Esophagus muscularis mucosa (tissue), 4 donors: ENCODE measurements around the gene ASPRV1. TPM values are rescaled to one million over a fixed set of nuclear protein-coding genes. Genes with fewer than 3 reads are reported as not detected.

Experiments
- DNase-seq: peaks from one replicate; pipeline ENCODE4 v3.0.0-alpha.2; 2017; ENCODE audit errors: extremely low spot score
- H3K27ac ChIP-seq, 4 donors: fragments of 200-600 bp; sonication (generic); replicated peaks in 1 of 4; 1 replicate in 3 of 4; 2 replicates in 1 of 4; pipeline ENCODE4 v1.5.1; 2016 to 2019; ENCODE audit warnings: mild to moderate bottlenecking in 1 of 4
- H3K27me3 ChIP-seq, 4 donors: fragments of 200-600 bp; sonication (generic); one replicate each; pipeline versions ENCODE4 v1.5.1 to v1.6.0; 2016 to 2019
- H3K36me3 ChIP-seq, 4 donors: fragments of 200-600 bp; sonication (generic); one replicate each; pipeline ENCODE4 v1.5.1; 2016 to 2019
- H3K4me1 ChIP-seq, 4 donors: fragments of 200-600 bp; sonication (generic); one replicate each; pipeline ENCODE4 v1.5.1; 2016 to 2019
- H3K4me3 ChIP-seq, 4 donors: fragments of 200-600 bp; sonication (generic); 1 replicate in 2 of 4; 2 replicates in 2 of 4; pipeline ENCODE4 v1.5.1; 2016 to 2019; ENCODE audit warnings: mild to moderate bottlenecking in 4 of 4, moderate library complexity in 1 of 4
- H3K9me3 ChIP-seq, 4 donors: fragments of 200-600 bp; sonication (generic); 1 replicate in 3 of 4; 2 replicates in 1 of 4; pipeline ENCODE4 v1.5.1; 2016 to 2019
- EP300 ChIP-seq: sonication (generic); formaldehyde crosslinking; IDR thresholded peaks from one replicate; pipeline ENCODE4 v1.6.1; 2017; ENCODE audit warnings: antibody characterized with exemption
- POLR2A ChIP-seq: fragments of 450-650 bp; IDR thresholded peaks from one replicate; pipeline ENCODE4 v1.6.1; 2017; ENCODE audit warnings: antibody characterized with exemption, moderate library complexity, mild to moderate bottlenecking, low read depth
- POLR2AphosphoS5 ChIP-seq, 2 donors: sonication (generic); formaldehyde crosslinking; IDR thresholded peaks; one replicate each; pipeline ENCODE4 v1.6.1; 2017; ENCODE audit warnings: antibody characterized with exemption in 2 of 2
- WGBS: methylation state at CpG from one replicate; pipeline ENCODE4 v1.1.5; 2018; 5-methylcytosine and 5-hydroxymethylcytosine counted together
- intact Hi-C: fragments of 100-400 bp; cut with DNase I; formaldehyde crosslinking; loops from one replicate; pipeline ENCODE4 v1.15.1; 2023
- total RNA-seq, 4 donors: library from RNA; depleted of rRNA; stranded (reverse); fragments of >200 nt; gene quantifications; one replicate each; pipeline versions ENCODE4 v1.1.0 to v1.2.1, GENCODE V29; 2016
- TF ChIP-seq, protein P1 (sequence below), 3 experiments: fragments of 200-600 bp in 2 of 3; fragments of 450-650 bp in 1 of 3; sonication (generic) in 2 of 3; IDR thresholded peaks; one replicate each; pipeline ENCODE4 v1.5.1; 2017 to 2019; ENCODE audit warnings: antibody characterized with exemption in 3 of 3, mild to moderate bottlenecking in 2 of 3, moderate library complexity in 1 of 3

ASPRV1 gene
- total RNA-seq, 4 donors from 2014 or later, result 1.2 to 1.7 (median 1.6) TPM

GRCh38 chr2:69933254-69933828 lies 28.1 kb downstream of the ASPRV1 start:
- peaks cover 10 to 53% (median 39%) of the 10 kb centered on the region in 4 donors for H3K4me1 ChIP-seq
- peaks cover 28 to 42% (median 32%) of the 10 kb centered on the region in 4 donors for H3K36me3 ChIP-seq
- H3K4me3 ChIP-seq, result no peak overlapping the region
- no peaks in the 10 kb centered on the region for H3K27me3 ChIP-seq
- DNase-seq, result no peak
- H3K9me3 ChIP-seq, result no peaks in the 10 kb centered on the region
- no peak for TF ChIP-seq EP300
- peak in 1 of 2 donors; percentile 7 for TF ChIP-seq POLR2AphosphoS5 (IDR thresholded peaks at IDR 0.05)
- H3K27ac ChIP-seq, result peak overlapping the region in 1 of 4 donors; percentile 12
- intact Hi-C loops, result no loop called here

DNA sequence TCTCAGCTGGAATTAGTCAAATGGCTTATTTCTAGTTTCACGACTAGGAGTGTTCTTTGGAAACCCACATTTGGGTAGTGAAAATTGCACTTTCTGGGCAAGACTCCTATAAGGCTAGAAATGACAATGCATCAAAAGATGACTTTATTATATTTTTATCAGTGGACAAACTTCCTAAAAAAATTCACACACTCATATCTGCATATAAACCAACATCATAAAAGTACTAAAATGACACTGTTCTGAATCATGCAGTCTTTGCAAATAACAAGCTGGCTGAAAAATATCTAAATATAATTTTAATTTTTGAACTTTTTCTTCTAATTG lies 28.9 kb downstream of the ASPRV1 start:
- no peaks in the 10 kb centered on the region for H3K9me3 ChIP-seq
- DNase-seq, result no peak
- H3K4me3 ChIP-seq, result no peak overlapping the region
- no peaks in the 10 kb centered on the region for H3K27me3 ChIP-seq
- H3K36me3 ChIP-seq, result peaks cover 21 to 34% (median 24%) of the 10 kb centered on the region in 4 donors
- H3K27ac ChIP-seq, result no peak overlapping the region
- 61% methylated on average over 1 of the region's 1 CpG for WGBS
- TF ChIP-seq POLR2AphosphoS5 (IDR thresholded peaks at IDR 0.05) (no peak), EP300 (no peak), POLR2A (no peak)
- TF ChIP-seq, protein P1, sequence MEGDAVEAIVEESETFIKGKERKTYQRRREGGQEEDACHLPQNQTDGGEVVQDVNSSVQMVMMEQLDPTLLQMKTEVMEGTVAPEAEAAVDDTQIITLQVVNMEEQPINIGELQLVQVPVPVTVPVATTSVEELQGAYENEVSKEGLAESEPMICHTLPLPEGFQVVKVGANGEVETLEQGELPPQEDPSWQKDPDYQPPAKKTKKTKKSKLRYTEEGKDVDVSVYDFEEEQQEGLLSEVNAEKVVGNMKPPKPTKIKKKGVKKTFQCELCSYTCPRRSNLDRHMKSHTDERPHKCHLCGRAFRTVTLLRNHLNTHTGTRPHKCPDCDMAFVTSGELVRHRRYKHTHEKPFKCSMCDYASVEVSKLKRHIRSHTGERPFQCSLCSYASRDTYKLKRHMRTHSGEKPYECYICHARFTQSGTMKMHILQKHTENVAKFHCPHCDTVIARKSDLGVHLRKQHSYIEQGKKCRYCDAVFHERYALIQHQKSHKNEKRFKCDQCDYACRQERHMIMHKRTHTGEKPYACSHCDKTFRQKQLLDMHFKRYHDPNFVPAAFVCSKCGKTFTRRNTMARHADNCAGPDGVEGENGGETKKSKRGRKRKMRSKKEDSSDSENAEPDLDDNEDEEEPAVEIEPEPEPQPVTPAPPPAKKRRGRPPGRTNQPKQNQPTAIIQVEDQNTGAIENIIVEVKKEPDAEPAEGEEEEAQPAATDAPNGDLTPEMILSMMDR (IDR thresholded peaks at IDR 0.05), result no peak
- intact Hi-C loops, result no loop called here
- H3K4me1 ChIP-seq, result peaks cover 10 to 53% (median 39%) of the 10 kb centered on the region in 4 donors

GRCh38 chr2:69931832-69932595 lies 29.4 kb downstream of the ASPRV1 start:
- intact Hi-C loops, result no loop called here
- peak overlapping the region in 1 of 4 donors; percentile 17 for H3K27ac ChIP-seq
- H3K36me3 ChIP-seq, result peaks cover 15 to 33% (median 18%) of the 10 kb centered on the region in 4 donors
- H3K27me3 ChIP-seq, result no peaks in the 10 kb centered on the region
- DNase-seq, result no peak
- TF ChIP-seq POLR2AphosphoS5 (IDR thresholded peaks at IDR 0.05) (no peak), POLR2A (no peak), EP300 (no peak)
- TF ChIP-seq, protein P1 (IDR thresholded peaks at IDR 0.05), result no peak
- H3K4me3 ChIP-seq, result no peak overlapping the region
- H3K4me1 ChIP-seq, result peaks cover 10 to 53% (median 39%) of the 10 kb centered on the region in 4 donors
- 88% methylated on average over 7 of the region's 7 CpGs for WGBS
- H3K9me3 ChIP-seq, result no peaks in the 10 kb centered on the region

- DNase-seq, result no peak
- Histone ChIP-seq H3K27ac (no peak overlapping the region), H3K4me3 (no peak overlapping the region), H3K36me3 (peaks cover 7 to 37% (median 13%) of the 10 kb centered on the region in 4 donors), H3K9me3 (no peaks in the 10 kb centered on the region), H3K27me3 (no peaks in the 10 kb centered on the region), H3K4me1 (peaks cover 0 to 27% (median 19%) of the 10 kb centered on the region in 4 donors)
- TF ChIP-seq, protein P1 (IDR thresholded peaks at IDR 0.05), result no peak
- TF ChIP-seq EP300, result no peak
- no peak for TF ChIP-seq POLR2AphosphoS5 (IDR thresholded peaks at IDR 0.05)
- TF ChIP-seq POLR2A, result no peak
- WGBS, result 66% methylated on average over 3 of the region's 3 CpGs
- intact Hi-C loops, result no loop called here
Observed at GRCh38 chr2:69926849-69927515, 34.4 kb downstream of the ASPRV1 start.

GRCh38 chr2:69923116-69923515 lies 38.3 kb downstream of the ASPRV1 start:
- Histone ChIP-seq H3K36me3 (peaks cover 12 to 50% (median 26%) of the 10 kb centered on the region in 4 donors), H3K27me3 (no peaks in the 10 kb centered on the region), H3K4me3 (no peak overlapping the region), H3K9me3 (no peaks in the 10 kb centered on the region), H3K27ac (no peak overlapping the region), H3K4me1 (peaks cover 5 to 15% (median 14%) of the 10 kb centered on the region in 4 donors)
- no peak for DNase-seq
- intact Hi-C loops, result no loop called here
- 94% methylated on average over 3 of the region's 3 CpGs for WGBS
- TF ChIP-seq POLR2A (no peak), EP300 (no peak), POLR2AphosphoS5 (IDR thresholded peaks at IDR 0.05) (no peak)
- TF ChIP-seq, protein P1 (IDR thresholded peaks at IDR 0.05), result no peak
